ENCODE results near the gene NDE1.

- TF ChIP-seq EP300 (IDR thresholded peaks at IDR 0.05) (no peak), CTCF (IDR thresholded peaks at IDR 0.05) (no peak), POLR2A (IDR thresholded peaks at IDR 0.05; ENCODE audit: low read depth) (no peak), POLR2AphosphoS5 (IDR thresholded peaks at IDR 0.05) (peak; percentile 13 to 67)
These were observed 64.5 kb downstream of the NDE1 start for GRCh38 chr16:15714393-15715172.

Data from esophagus muscularis mucosa (tissue), 4 donors.